Immature natural killer cell (primary cell): ENCODE data around the gene CALML5. TPM values are rescaled to one million over a fixed set of nuclear protein-coding genes. Genes with fewer than 3 reads are reported as not detected.

Experiments
- DNase-seq, 3 donors: peaks; one replicate each; pipeline ENCODE4 v3.0.0; 2022; ENCODE audit warnings: mixed read lengths in 1 of 3
- H3K27ac Mint-ChIP-seq, 6 donors: one replicate each; pipeline ENCODE4 v1.8.0; 2020; ENCODE audit warnings: mixed read lengths in 6 of 6, mild to moderate bottlenecking in 5 of 6, inconsistent platforms in 4 of 6, moderate library complexity in 3 of 6
- H3K27me3 Mint-ChIP-seq, 3 donors: one replicate each; pipeline ENCODE4 v1.8.0; 2020 to 2021; ENCODE audit warnings: low read depth in 3 of 3, mild to moderate bottlenecking in 3 of 3, mixed read lengths in 3 of 3, moderate library complexity in 3 of 3, inconsistent platforms in 1 of 3
- H3K36me3 Mint-ChIP-seq, 3 donors: one replicate each; pipeline ENCODE4 v1.8.0; 2020; ENCODE audit warnings: mixed read lengths in 3 of 3, inconsistent platforms in 2 of 3, mild to moderate bottlenecking in 2 of 3
- H3K4me1 Mint-ChIP-seq, 2 donors: one replicate each; pipeline ENCODE4 v1.8.0; 2020; ENCODE audit warnings: inconsistent platforms in 2 of 2, mild to moderate bottlenecking in 2 of 2, mixed read lengths in 2 of 2, moderate library complexity in 1 of 2
- H3K4me3 Mint-ChIP-seq, 5 donors: one replicate each; pipeline ENCODE4 v1.8.0; 2020; ENCODE audit warnings: mild to moderate bottlenecking in 5 of 5, mixed read lengths in 5 of 5, inconsistent platforms in 3 of 5, moderate library complexity in 3 of 5
- H3K9me3 Mint-ChIP-seq, 6 donors: one replicate each; pipeline ENCODE4 v1.8.0; 2020; ENCODE audit warnings: mild to moderate bottlenecking in 6 of 6, mixed read lengths in 6 of 6, inconsistent platforms in 4 of 6, moderate library complexity in 3 of 6
- polyA plus RNA-seq, 3 donors: library from polyadenylated mRNA; unstranded; fragments of 300-500 nt; fragmentation: Illumina TruSeq; gene quantifications; one replicate each; pipeline ENCODE4 v1.2.3, GENCODE V29; 2021

The CALML5 gene
- polyA plus RNA-seq, 3 donors from 2014 or later: not detected

- H3K27me3 Mint-ChIP-seq: peaks cover 0 to 4% (median 1%) of the 10 kb centered on the region in 3 donors
- DNase-seq: no peak
- H3K9me3 Mint-ChIP-seq: no peaks in the 10 kb centered on the region
- H3K4me3 Mint-ChIP-seq: no peak overlapping the region
- H3K4me1 Mint-ChIP-seq: no peaks in the 10 kb centered on the region
- H3K27ac Mint-ChIP-seq: no peak overlapping the region
- no peaks in the 10 kb centered on the region for H3K36me3 Mint-ChIP-seq
Measured at GRCh38 chr10:5496261-5497250, 2.8 kb downstream of the CALML5 start.

GRCh38 chr10:5494611-5495010 is 4.8 kb downstream of the CALML5 start:
- Mint-ChIP-seq H3K27ac (no peak overlapping the region), H3K4me1 (no peaks in the 10 kb centered on the region), H3K27me3 (peaks cover 0 to 5% (median 1%) of the 10 kb centered on the region in 3 donors), H3K4me3 (no peak overlapping the region), H3K36me3 (no peaks in the 10 kb centered on the region), H3K9me3 (no peaks in the 10 kb centered on the region)
- DNase-seq: no peak

GRCh38 chr10:5493691-5494090 is 5.7 kb downstream of the CALML5 start:
- DNase-seq: no peak
- no peaks in the 10 kb centered on the region for H3K9me3 Mint-ChIP-seq
- H3K27ac Mint-ChIP-seq: no peak overlapping the region
- H3K27me3 Mint-ChIP-seq: peaks cover 0 to 5% (median 1%) of the 10 kb centered on the region in 3 donors
- H3K4me1 Mint-ChIP-seq: no peaks in the 10 kb centered on the region
- no peaks in the 10 kb centered on the region for H3K36me3 Mint-ChIP-seq
- no peak overlapping the region for H3K4me3 Mint-ChIP-seq

- no peak for DNase-seq
- Mint-ChIP-seq H3K27me3 (peaks cover 0 to 5% (median 1%) of the 10 kb centered on the region in 3 donors), H3K4me1 (no peaks in the 10 kb centered on the region), H3K9me3 (no peaks in the 10 kb centered on the region), H3K36me3 (no peaks in the 10 kb centered on the region), H3K4me3 (no peak overlapping the region), H3K27ac (no peak overlapping the region)
Measured at GRCh38 chr10:5492929-5493576, 6.3 kb downstream of the CALML5 start.

- no peak overlapping the region for H3K4me3 Mint-ChIP-seq
- peak overlapping the region in 1 of 6 donors; percentile 22 for H3K27ac Mint-ChIP-seq
- no peaks in the 10 kb centered on the region for H3K9me3 Mint-ChIP-seq
- H3K36me3 Mint-ChIP-seq: no peaks in the 10 kb centered on the region
- DNase-seq: no peak
- H3K27me3 Mint-ChIP-seq: peaks cover 0 to 5% (median 1%) of the 10 kb centered on the region in 3 donors
- H3K4me1 Mint-ChIP-seq: no peaks in the 10 kb centered on the region
Measured at GRCh38 chr10:5492322-5492855, 7.0 kb downstream of the CALML5 start.

- H3K4me3 Mint-ChIP-seq: no peak overlapping the region
- H3K36me3 Mint-ChIP-seq: no peaks in the 10 kb centered on the region
- H3K27me3 Mint-ChIP-seq: peaks cover 0 to 5% (median 1%) of the 10 kb centered on the region in 3 donors
- no peaks in the 10 kb centered on the region for H3K4me1 Mint-ChIP-seq
- DNase-seq: no peak
- no peaks in the 10 kb centered on the region for H3K9me3 Mint-ChIP-seq
- H3K27ac Mint-ChIP-seq: no peak overlapping the region
Measured at GRCh38 chr10:5491477-5491876, 7.9 kb downstream of the CALML5 start.

GRCh38 chr10:5490698-5491464 is 8.5 kb downstream of the CALML5 start:
- Mint-ChIP-seq H3K27me3 (peaks cover 0 to 5% (median 1%) of the 10 kb centered on the region in 3 donors), H3K4me3 (no peak overlapping the region), H3K4me1 (no peaks in the 10 kb centered on the region), H3K27ac (no peak overlapping the region), H3K36me3 (no peaks in the 10 kb centered on the region), H3K9me3 (no peaks in the 10 kb centered on the region)
- DNase-seq: no peak

- no peak for DNase-seq
- H3K9me3 Mint-ChIP-seq: no peaks in the 10 kb centered on the region
- peaks cover 0 to 3% (median 2%) of the 10 kb centered on the region in 3 donors for H3K27me3 Mint-ChIP-seq
- no peak overlapping the region for H3K4me3 Mint-ChIP-seq
- no peak overlapping the region for H3K27ac Mint-ChIP-seq
- H3K4me1 Mint-ChIP-seq: no peaks in the 10 kb centered on the region
- no peaks in the 10 kb centered on the region for H3K36me3 Mint-ChIP-seq
Measured at GRCh38 chr10:5490032-5490431, 9.3 kb downstream of the CALML5 start.

GRCh38 chr10:5488272-5489161 is 10.9 kb downstream of the CALML5 start:
- no peaks in the 10 kb centered on the region for H3K36me3 Mint-ChIP-seq
- H3K4me3 Mint-ChIP-seq: no peak overlapping the region
- H3K27ac Mint-ChIP-seq: no peak overlapping the region
- H3K9me3 Mint-ChIP-seq: no peaks in the 10 kb centered on the region
- peaks cover 0 to 3% (median 2%) of the 10 kb centered on the region in 3 donors for H3K27me3 Mint-ChIP-seq
- no peaks in the 10 kb centered on the region for H3K4me1 Mint-ChIP-seq
- no peak for DNase-seq

- no peaks in the 10 kb centered on the region for H3K36me3 Mint-ChIP-seq
- peaks cover 1 to 5% (median 4%) of the 10 kb centered on the region in 3 donors for H3K27me3 Mint-ChIP-seq
- H3K9me3 Mint-ChIP-seq: no peaks in the 10 kb centered on the region
- no peak for DNase-seq
- H3K4me3 Mint-ChIP-seq: no peak overlapping the region
- no peaks in the 10 kb centered on the region for H3K4me1 Mint-ChIP-seq
- no peak overlapping the region for H3K27ac Mint-ChIP-seq
Measured at GRCh38 chr10:5486853-5487235, 12.5 kb downstream of the CALML5 start.

- Mint-ChIP-seq H3K27ac (no peak overlapping the region), H3K4me3 (no peak overlapping the region), H3K36me3 (no peaks in the 10 kb centered on the region), H3K27me3 (peaks cover 1 to 6% (median 5%) of the 10 kb centered on the region in 3 donors), H3K9me3 (no peaks in the 10 kb centered on the region), H3K4me1 (no peaks in the 10 kb centered on the region)
- DNase-seq: no peak
Measured at GRCh38 chr10:5485948-5486852, 13.2 kb downstream of the CALML5 start.

- H3K4me3 Mint-ChIP-seq: no peak overlapping the region
- H3K27me3 Mint-ChIP-seq: peaks cover 2 to 6% (median 5%) of the 10 kb centered on the region in 3 donors
- H3K27ac Mint-ChIP-seq: no peak overlapping the region
- no peaks in the 10 kb centered on the region for H3K4me1 Mint-ChIP-seq
- H3K36me3 Mint-ChIP-seq: no peaks in the 10 kb centered on the region
- no peaks in the 10 kb centered on the region for H3K9me3 Mint-ChIP-seq
- DNase-seq: no peak
Measured at GRCh38 chr10:5485290-5485689, 14.1 kb downstream of the CALML5 start.
